ENCODE measurements around the gene TAS2R20.

The TAS2R20 gene

DNA sequence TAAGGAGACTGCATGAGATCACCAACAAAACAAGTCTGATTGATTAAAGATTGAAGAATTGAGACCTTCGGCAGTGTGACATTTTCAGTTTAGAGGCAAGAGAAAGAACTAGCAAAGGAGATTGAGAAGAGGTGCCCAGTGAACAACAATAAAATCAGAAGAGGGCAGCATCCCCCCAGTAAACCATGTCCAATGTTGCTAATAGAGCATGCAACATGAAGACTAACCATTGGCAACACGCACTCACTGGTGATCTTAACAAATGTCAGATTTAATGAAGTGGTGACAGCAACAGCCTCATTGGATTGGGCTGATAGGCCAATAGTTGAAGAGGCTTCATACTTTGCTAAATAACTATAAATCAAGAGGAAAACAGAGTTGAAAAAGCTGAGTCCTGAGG lies 38.3 kb downstream of the TAS2R20 start:
- DNase-seq (ENCODE audit: low read depth) = no peak

DNA sequence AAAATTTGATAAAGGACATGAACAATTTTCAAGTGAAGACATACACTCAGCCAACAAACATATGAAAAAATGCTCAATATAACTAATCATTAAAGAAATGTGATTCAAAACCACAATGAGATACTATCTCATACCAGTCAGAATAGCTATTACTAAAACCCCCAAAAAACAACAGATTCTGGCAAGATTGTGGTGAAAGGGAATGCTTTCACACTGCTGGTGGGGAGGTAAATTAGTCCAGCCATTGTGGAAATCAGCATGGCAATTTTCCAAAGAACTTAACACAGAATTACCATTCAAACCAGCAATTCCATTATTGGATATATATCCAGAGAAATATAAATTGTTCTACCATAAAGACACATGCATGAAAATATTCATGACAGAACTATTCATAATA lies 40.4 kb downstream of the TAS2R20 start:
- no peak for DNase-seq (ENCODE audit: low read depth)

DNA sequence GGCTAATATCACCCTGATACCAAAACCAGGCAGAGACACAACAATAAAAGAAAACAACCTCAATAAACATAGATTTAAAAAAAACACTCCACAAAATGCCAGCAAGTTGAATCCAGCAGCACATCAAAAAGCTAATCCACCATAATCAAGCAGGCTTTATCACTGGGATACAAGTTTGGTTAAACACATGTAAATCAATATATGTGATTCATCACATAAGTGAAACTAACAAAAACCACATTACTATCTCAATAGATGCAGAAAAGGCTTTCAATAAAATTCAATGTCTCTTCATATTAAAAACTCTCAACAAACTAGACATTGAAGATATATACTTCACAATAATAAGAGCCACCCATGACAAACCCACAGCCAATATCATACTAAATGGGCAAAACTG lies 42.0 kb downstream of the TAS2R20 start:
- no peak for DNase-seq (ENCODE audit: low read depth)

- DNase-seq (ENCODE audit: low read depth) = no peak
Measured at GRCh38 chr12:10952645-10953044, 45.5 kb downstream of the TAS2R20 start.
